ENCODE results near the gene PEX7.
"Not testable (repeated sequence)": the region's sequence is repeated elsewhere in the genome, so short reads cannot be mapped to it uniquely, and the experiment has no call there.

GRCh38 chr6:136949957-136950356 lies 127.6 kb downstream of the PEX7 start:
- TF ChIP-seq CTCF, POLR2A (IDR thresholded peaks at IDR 0.05): not testable (repeated sequence)
